ENCODE data around the gene TRIM66.

The TRIM66 gene

GRCh38 chr11:8577791-8578581 is 104.5 kb downstream of the TRIM66 start:
- no peak overlapping the region for H3K4me3 ChIP-seq (ENCODE audit: low read length)

GRCh38 chr11:8574798-8575197 is 107.7 kb downstream of the TRIM66 start:
- Histone ChIP-seq H3K4me3 (ENCODE audit: low read length) (no peak overlapping the region), H3K9me3 (ENCODE audit: control insufficient read depth, low read length) (no peaks in the 10 kb centered on the region), H3K27me3 (replicated peaks; ENCODE audit: control insufficient read depth, insufficient read depth, low read length) (no peaks in the 10 kb centered on the region), H3K36me3 (ENCODE audit: control insufficient read depth, insufficient read depth, low read length, severe bottlenecking) (no peaks in the 10 kb centered on the region), H3K4me1 (ENCODE audit: control insufficient read depth, insufficient read depth, low read length) (peaks cover 3% of the 10 kb centered on the region), H3K9ac (ENCODE audit: low read length) (no peak overlapping the region)
- no peak for DNase-seq (ENCODE audit: low read depth)

More at GRCh38 chr11:8577791-8578581, 104.5 kb downstream of the TRIM66 start:
- DNase-seq (ENCODE audit: low read depth) = no peak
- Histone ChIP-seq H3K36me3 (ENCODE audit: control insufficient read depth, insufficient read depth, low read length, severe bottlenecking) (no peaks in the 10 kb centered on the region), H3K9me3 (ENCODE audit: control insufficient read depth, low read length) (no peaks in the 10 kb centered on the region), H3K9ac (ENCODE audit: low read length) (no peak overlapping the region), H3K27me3 (replicated peaks; ENCODE audit: control insufficient read depth, insufficient read depth, low read length) (no peaks in the 10 kb centered on the region), H3K4me1 (ENCODE audit: control insufficient read depth, insufficient read depth, low read length) (peaks cover 6% of the 10 kb centered on the region)

- H3K4me3 ChIP-seq (ENCODE audit: low read length) = no peak overlapping the region
- no peak overlapping the region for H3K9ac ChIP-seq (ENCODE audit: low read length)
- no peak for DNase-seq (ENCODE audit: low read depth)
- H3K4me1 ChIP-seq (ENCODE audit: control insufficient read depth, insufficient read depth, low read length) = peaks cover 3% of the 10 kb centered on the region
- no peaks in the 10 kb centered on the region for H3K27me3 ChIP-seq (replicated peaks; ENCODE audit: control insufficient read depth, insufficient read depth, low read length)
- no peaks in the 10 kb centered on the region for H3K36me3 ChIP-seq (ENCODE audit: control insufficient read depth, insufficient read depth, low read length, severe bottlenecking)
- H3K9me3 ChIP-seq (ENCODE audit: control insufficient read depth, low read length) = no peaks in the 10 kb centered on the region
Measured at GRCh38 chr11:8573777-8574176, 108.7 kb downstream of the TRIM66 start.

GRCh38 chr11:8567602-8568198 is 114.8 kb downstream of the TRIM66 start:
- Histone ChIP-seq H3K36me3 (ENCODE audit: control insufficient read depth, insufficient read depth, low read length, severe bottlenecking) (no peaks in the 10 kb centered on the region), H3K4me3 (ENCODE audit: low read length) (no peak overlapping the region), H3K9me3 (ENCODE audit: control insufficient read depth, low read length) (no peaks in the 10 kb centered on the region), H3K9ac (ENCODE audit: low read length) (no peak overlapping the region), H3K4me1 (ENCODE audit: control insufficient read depth, insufficient read depth, low read length) (peaks cover 5% of the 10 kb centered on the region), H3K27me3 (replicated peaks; ENCODE audit: control insufficient read depth, insufficient read depth, low read length) (peaks cover 16% of the 10 kb centered on the region)
- DNase-seq (ENCODE audit: low read depth) = peak; percentile 31

GRCh38 chr11:8566613-8567210 is 115.8 kb downstream of the TRIM66 start:
- no peak overlapping the region for H3K9ac ChIP-seq (ENCODE audit: low read length)
- H3K4me1 ChIP-seq (ENCODE audit: control insufficient read depth, insufficient read depth, low read length) = peaks cover 5% of the 10 kb centered on the region
- peak; percentile 87 for DNase-seq (ENCODE audit: low read depth)
- H3K9me3 ChIP-seq (ENCODE audit: control insufficient read depth, low read length) = peaks cover 6% of the 10 kb centered on the region
- H3K27me3 ChIP-seq (replicated peaks; ENCODE audit: control insufficient read depth, insufficient read depth, low read length) = peaks cover 22% of the 10 kb centered on the region
- no peaks in the 10 kb centered on the region for H3K36me3 ChIP-seq (ENCODE audit: control insufficient read depth, insufficient read depth, low read length, severe bottlenecking)
- no peak overlapping the region for H3K4me3 ChIP-seq (ENCODE audit: low read length)

- H3K4me3 ChIP-seq (ENCODE audit: low read length) = no peak overlapping the region
- H3K36me3 ChIP-seq (ENCODE audit: control insufficient read depth, insufficient read depth, low read length, severe bottlenecking) = no peaks in the 10 kb centered on the region
- no peak overlapping the region for H3K9ac ChIP-seq (ENCODE audit: low read length)
- H3K4me1 ChIP-seq (ENCODE audit: control insufficient read depth, insufficient read depth, low read length) = peaks cover 5% of the 10 kb centered on the region
- peaks cover 17% of the 10 kb centered on the region for H3K9me3 ChIP-seq (ENCODE audit: control insufficient read depth, low read length)
- no peak for DNase-seq (ENCODE audit: low read depth)
- peaks cover 22% of the 10 kb centered on the region for H3K27me3 ChIP-seq (replicated peaks; ENCODE audit: control insufficient read depth, insufficient read depth, low read length)
Measured at GRCh38 chr11:8564526-8564925, 117.9 kb downstream of the TRIM66 start.
